HepG2 (cell line): Measurements from ENCODE around the gene ANXA9. TPM values are rescaled to one million over a fixed set of nuclear protein-coding genes. Genes with fewer than 3 reads are reported as not detected.

Experiments used
- CSRNP1 ChIP-seq: sonication (generic); formaldehyde crosslinking; IDR thresholded peaks from 2 replicates; pipeline ENCODE4 v1.8.1; 2023; ENCODE audit warnings: mild to moderate bottlenecking, missing genetic modification reagents
- FIP1L1 ChIP-seq: fragments of 200-400 bp; formaldehyde crosslinking; IDR thresholded peaks from 2 replicates; pipeline ENCODE4 v1.6.1; 2018; ENCODE audit warnings: low read depth, mild to moderate bottlenecking, low read length, moderate library complexity, borderline replicate concordance; ENCODE audit not compliant: insufficient read depth
- HCFC1 ChIP-seq: fragments of 150-350 bp; IDR thresholded peaks from 2 replicates; pipeline ENCODE4 v1.6.1; 2014; ENCODE audit warnings: low read depth, low read length
- HMG20A ChIP-seq: IDR thresholded peaks from 2 replicates; pipeline ENCODE4 v1.6.1; 2016; ENCODE audit warnings: borderline replicate concordance
- IKZF1 ChIP-seq: fragments of 450-650 bp; IDR thresholded peaks from 2 replicates; pipeline ENCODE4 v1.7.1; 2016
- JARID2 ChIP-seq: sonication (generic); formaldehyde crosslinking; IDR thresholded peaks from 2 replicates; pipeline ENCODE4 v1.8.1; 2023; ENCODE audit warnings: missing genetic modification reagents, inconsistent platforms; ENCODE audit not compliant: insufficient replicate concordance
- PRPF4 ChIP-seq: fragments of 200-400 bp; formaldehyde crosslinking; IDR thresholded peaks from 2 replicates; pipeline ENCODE4 v1.6.1; 2016; ENCODE audit warnings: low read length, low read depth; ENCODE audit not compliant: poor library complexity, severe bottlenecking
- SAP130 ChIP-seq: IDR thresholded peaks from 2 replicates; pipeline ENCODE4 v1.6.1; 2016; ENCODE audit warnings: low read depth
- SIX1 ChIP-seq: sonication (generic); formaldehyde crosslinking; IDR thresholded peaks from 2 replicates; pipeline ENCODE4 v1.4.0; 2020; ENCODE audit warnings: missing genetic modification reagents, borderline replicate concordance
- SUZ12 ChIP-seq: fragments of 150-350 bp; IDR thresholded peaks from 2 replicates; pipeline ENCODE4 v1.6.1; 2014; ENCODE audit warnings: low read depth, low read length
- TCF7 ChIP-seq: sonication (generic); IDR thresholded peaks from 2 replicates; pipeline ENCODE4 v1.6.1; 2016; ENCODE audit warnings: antibody characterized with exemption, low read depth
- ZBTB7A ChIP-seq: sonication (generic); formaldehyde crosslinking; IDR thresholded peaks from 2 replicates; pipeline ENCODE4 v1.8.0; 2022; ENCODE audit warnings: mild to moderate bottlenecking, missing genetic modification reagents
- ZMYM3 ChIP-seq: sonication (generic); formaldehyde crosslinking; IDR thresholded peaks from 2 replicates; pipeline ENCODE4 v1.5.1; 2020; ENCODE audit warnings: mild to moderate bottlenecking, missing genetic modification reagents
- ZNF138 ChIP-seq: sonication (generic); formaldehyde crosslinking; IDR thresholded peaks from 2 replicates; pipeline ENCODE4 v1.5.0; 2020; ENCODE audit warnings: mild to moderate bottlenecking, low read depth, missing genetic modification reagents
- ZNF280B ChIP-seq: sonication (generic); formaldehyde crosslinking; IDR thresholded peaks from 2 replicates; pipeline ENCODE4 v1.5.0; 2020; ENCODE audit warnings: missing genetic modification reagents, mild to moderate bottlenecking, borderline replicate concordance
- ZNF281 ChIP-seq: sonication (generic); formaldehyde crosslinking; IDR thresholded peaks from 2 replicates; pipeline ENCODE4 v1.4.0; 2020; ENCODE audit warnings: missing genetic modification reagents, borderline replicate concordance
- ZNF556 ChIP-seq: sonication (generic); formaldehyde crosslinking; IDR thresholded peaks from 2 replicates; pipeline ENCODE4 v1.4.0; 2020; ENCODE audit warnings: mild to moderate bottlenecking, missing genetic modification reagents, borderline replicate concordance
- ZNF615 ChIP-seq: sonication (generic); formaldehyde crosslinking; IDR thresholded peaks from 2 replicates; pipeline ENCODE4 v1.5.0; 2020; ENCODE audit warnings: mild to moderate bottlenecking, missing genetic modification reagents, borderline replicate concordance
- polyA plus RNA-seq, 8 experiments: library from polyadenylated mRNA; depleted of rRNA in 3 of 8; stranded (reverse) in 7 of 8; unstranded in 1 of 8; fragments of >200 nt; fragmentation: Illumina TruSeq in 4 of 8; extraction: Trizol in 4 of 8; gene quantifications; 2 replicates each; pipeline versions ENCODE4 v1.2.1 to v1.2.3, GENCODE V29; 2011 to 2016; ENCODE audit warnings: low read depth in 4 of 8, missing spikeins in 1 of 8, mixed read lengths in 1 of 8; ENCODE audit not compliant: insufficient read depth in 1 of 8
- total RNA-seq, 5 experiments: library from RNA; depleted of rRNA; stranded (reverse); fragments of >200 nt; fragmentation: Illumina TruSeq; extraction: Trizol; gene quantifications; 2 replicates each; pipeline ENCODE4 v1.2.3, GENCODE V29; 2016; ENCODE audit warnings: low read depth in 1 of 5
- TF ChIP-seq, protein P1 (sequence below): sonication (generic); formaldehyde crosslinking; IDR thresholded peaks from 2 replicates; pipeline ENCODE4 v1.4.0; 2020; ENCODE audit warnings: missing genetic modification reagents; ENCODE audit errors: not compliant biosample characterization
- TF ChIP-seq, protein P2 (sequence below), 2 experiments: fragments of 450-650 bp in 1 of 2; sonication (generic) in 1 of 2; formaldehyde crosslinking; IDR thresholded peaks; 2 replicates each; pipeline versions ENCODE4 v1.5.0 to v1.8.0; 2020 to 2022; ENCODE audit warnings: mild to moderate bottlenecking in 1 of 2, missing genetic modification reagents in 1 of 2
- TF ChIP-seq, protein P3 (sequence below): sonication (generic); formaldehyde crosslinking; IDR thresholded peaks from 2 replicates; pipeline ENCODE4 v1.8.0; 2022; ENCODE audit warnings: mild to moderate bottlenecking, missing genetic modification reagents, moderate library complexity

ANXA9 gene
- total and polyA plus RNA-seq, 2 of the 13 experiments (the other 11 are each of a cell fraction or from before 2014, with no cell fraction given), result 13.3 to 23.9 TPM

DNA sequence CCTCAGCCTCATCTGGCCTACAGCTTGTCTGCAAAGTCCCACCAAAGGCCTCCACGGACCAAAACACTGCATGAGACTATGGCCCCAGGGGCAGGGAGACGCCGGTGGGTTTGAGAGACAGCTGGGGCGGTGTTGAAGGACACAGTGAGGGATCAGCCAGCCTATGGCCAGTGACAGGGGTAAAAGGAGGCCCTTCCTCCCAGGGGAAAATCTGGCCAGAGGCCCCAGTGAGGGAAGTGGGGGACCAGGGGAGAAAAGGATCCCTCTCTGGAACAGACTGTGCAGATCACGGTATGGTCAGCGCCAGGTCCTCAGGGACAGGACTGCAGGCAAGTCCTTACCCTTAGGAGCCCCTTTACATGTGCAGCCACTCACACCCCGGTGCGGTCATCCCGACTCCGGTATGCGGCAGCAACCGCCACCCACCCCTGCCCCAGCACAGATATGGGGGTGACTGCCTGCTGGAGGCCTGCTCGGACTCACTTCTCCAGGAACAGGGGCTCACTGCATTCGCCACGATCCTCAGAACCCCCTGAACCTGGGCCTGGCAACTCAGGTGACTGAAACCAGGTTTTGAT, 8.7 kb upstream of the ANXA9 start (continued):
- TF ChIP-seq, protein P1, sequence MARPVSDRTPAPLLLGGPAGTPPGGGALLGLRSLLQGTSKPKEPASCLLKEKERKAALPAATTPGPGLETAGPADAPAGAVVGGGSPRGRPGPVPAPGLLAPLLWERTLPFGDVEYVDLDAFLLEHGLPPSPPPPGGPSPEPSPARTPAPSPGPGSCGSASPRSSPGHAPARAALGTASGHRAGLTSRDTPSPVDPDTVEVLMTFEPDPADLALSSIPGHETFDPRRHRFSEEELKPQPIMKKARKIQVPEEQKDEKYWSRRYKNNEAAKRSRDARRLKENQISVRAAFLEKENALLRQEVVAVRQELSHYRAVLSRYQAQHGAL (CRISPR knock-in tag), result no peak
- TF ChIP-seq, protein P2, sequence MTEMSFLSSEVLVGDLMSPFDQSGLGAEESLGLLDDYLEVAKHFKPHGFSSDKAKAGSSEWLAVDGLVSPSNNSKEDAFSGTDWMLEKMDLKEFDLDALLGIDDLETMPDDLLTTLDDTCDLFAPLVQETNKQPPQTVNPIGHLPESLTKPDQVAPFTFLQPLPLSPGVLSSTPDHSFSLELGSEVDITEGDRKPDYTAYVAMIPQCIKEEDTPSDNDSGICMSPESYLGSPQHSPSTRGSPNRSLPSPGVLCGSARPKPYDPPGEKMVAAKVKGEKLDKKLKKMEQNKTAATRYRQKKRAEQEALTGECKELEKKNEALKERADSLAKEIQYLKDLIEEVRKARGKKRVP (CRISPR knock-in tag; IDR thresholded peaks at IDR 0.05), result no peak
- TF ChIP-seq, protein P3, sequence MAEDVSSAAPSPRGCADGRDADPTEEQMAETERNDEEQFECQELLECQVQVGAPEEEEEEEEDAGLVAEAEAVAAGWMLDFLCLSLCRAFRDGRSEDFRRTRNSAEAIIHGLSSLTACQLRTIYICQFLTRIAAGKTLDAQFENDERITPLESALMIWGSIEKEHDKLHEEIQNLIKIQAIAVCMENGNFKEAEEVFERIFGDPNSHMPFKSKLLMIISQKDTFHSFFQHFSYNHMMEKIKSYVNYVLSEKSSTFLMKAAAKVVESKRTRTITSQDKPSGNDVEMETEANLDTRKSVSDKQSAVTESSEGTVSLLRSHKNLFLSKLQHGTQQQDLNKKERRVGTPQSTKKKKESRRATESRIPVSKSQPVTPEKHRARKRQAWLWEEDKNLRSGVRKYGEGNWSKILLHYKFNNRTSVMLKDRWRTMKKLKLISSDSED, result no peak
- TF ChIP-seq CSRNP1 (CRISPR knock-in tag) (no peak), SIX1 (CRISPR knock-in tag) (no peak), ZNF138 (CRISPR knock-in tag) (0 out of 2 replicates have a peak, but pooled peaks have one; percentile 45), ZNF556 (no peak), JARID2 (CRISPR knock-in tag) (no peak), ZNF280B (CRISPR knock-in tag) (no peak), FIP1L1 (no peak), TCF7 (no peak), ZMYM3 (CRISPR knock-in tag) (no peak), SAP130 (peak; percentile 44; the same call in 1 of the 2 replicates), PRPF4 (no peak), SUZ12 (no peak), ZBTB7A (CRISPR knock-in tag) (no peak), HCFC1 (no peak), HMG20A (CRISPR knock-in tag) (no peak), ZNF615 (no peak), IKZF1 (no peak), ZNF281 (CRISPR knock-in tag) (no peak)
